Osteocyte (in vitro differentiated cells): ENCODE results near the gene UBA1. TPM values are rescaled to one million over a fixed set of nuclear protein-coding genes. Genes with fewer than 3 reads are reported as not detected.

Experiments
- DNase-seq: peaks from one replicate; pipeline ENCODE4 v3.0.0; 2021; ENCODE audit warnings: mixed read lengths; ENCODE audit not compliant: unreplicated experiment; ENCODE audit errors: extremely low spot score
- H3K27ac Mint-ChIP-seq: one replicate; pipeline ENCODE4 v1.8.0; 2021; ENCODE audit warnings: mild to moderate bottlenecking, mixed read lengths; ENCODE audit not compliant: unreplicated experiment
- H3K27me3 Mint-ChIP-seq: one replicate; pipeline ENCODE4 v1.8.0; 2021; ENCODE audit warnings: mixed read lengths; ENCODE audit not compliant: unreplicated experiment
- H3K36me3 Mint-ChIP-seq: one replicate; pipeline ENCODE4 v1.8.0; 2021; ENCODE audit warnings: mixed read lengths; ENCODE audit not compliant: unreplicated experiment
- H3K4me1 Mint-ChIP-seq: one replicate; pipeline ENCODE4 v1.8.0; 2021; ENCODE audit warnings: mixed read lengths; ENCODE audit not compliant: unreplicated experiment
- H3K4me3 Mint-ChIP-seq: one replicate; pipeline ENCODE4 v1.8.0; 2021; ENCODE audit warnings: mild to moderate bottlenecking, moderate library complexity, mixed read lengths; ENCODE audit not compliant: unreplicated experiment
- H3K9me3 Mint-ChIP-seq: one replicate; pipeline ENCODE4 v1.8.0; 2021; ENCODE audit warnings: mixed read lengths; ENCODE audit not compliant: unreplicated experiment
- total RNA-seq: library from RNA; stranded (reverse); gene quantifications from 2 replicates; pipeline ENCODE4 v1.2.1, GENCODE V29; 2021
- TF ChIP-seq, protein P1 (sequence below): fragments of 200-600 bp; sonication (generic); IDR thresholded peaks from 2 replicates; pipeline ENCODE4 v1.5.0; 2021; ENCODE audit warnings: antibody characterized with exemption, mild to moderate bottlenecking, moderate library complexity

UBA1 gene
- total RNA-seq, 1 donor from 2014 or later, result 350 TPM

DNA sequence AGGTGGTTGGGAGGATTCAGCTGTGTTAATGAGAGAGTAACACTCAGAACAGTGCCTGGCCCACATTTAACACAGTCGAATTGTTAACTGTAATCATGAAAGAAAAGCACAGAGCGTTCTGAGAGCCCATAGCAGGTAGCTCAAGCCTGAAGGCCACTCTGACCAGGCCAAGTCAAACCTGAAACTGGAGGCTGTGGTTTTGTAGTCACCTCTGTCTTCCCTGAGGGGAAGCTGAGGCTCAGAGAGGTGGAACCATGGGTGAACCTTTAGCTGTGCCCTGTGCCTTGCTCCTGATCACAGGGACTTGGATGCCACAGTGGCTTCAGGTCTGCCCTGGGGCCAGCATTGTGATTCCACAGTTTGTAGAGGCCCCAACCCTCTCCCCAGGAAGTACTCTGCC is 16.6 kb upstream of the UBA1 start:
- Mint-ChIP-seq H3K36me3 (peaks cover 9% of the 10 kb centered on the region), H3K4me1 (no peaks in the 10 kb centered on the region)

DNA sequence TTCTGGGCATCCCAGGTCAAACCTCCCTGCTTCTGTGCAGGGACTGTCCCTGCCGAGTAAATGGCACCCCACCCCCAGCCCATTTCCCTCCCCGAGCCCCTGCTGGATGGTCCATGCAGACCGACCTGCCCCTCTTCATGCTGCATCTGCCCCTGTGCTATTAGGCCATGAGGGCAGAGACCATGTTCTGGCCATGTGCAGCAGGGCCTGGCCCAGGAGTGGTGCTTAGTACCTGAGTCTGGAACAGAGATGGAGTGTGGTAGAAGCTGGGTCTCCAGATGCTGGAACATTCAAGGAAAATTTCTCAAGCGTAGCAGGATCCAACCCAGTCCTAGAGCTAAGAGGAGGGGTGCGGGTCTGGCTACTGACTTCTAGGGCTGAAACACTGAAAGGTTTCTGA is 15.3 kb upstream of the UBA1 start:
- DNase-seq, result no peak

More for the DNA sequence above, 16.6 kb upstream of the UBA1 start:
- Mint-ChIP-seq H3K9me3 (no peaks in the 10 kb centered on the region), H3K27ac (no peak overlapping the region), H3K4me3 (no peak overlapping the region), H3K27me3 (no peaks in the 10 kb centered on the region)
- TF ChIP-seq, protein P1, sequence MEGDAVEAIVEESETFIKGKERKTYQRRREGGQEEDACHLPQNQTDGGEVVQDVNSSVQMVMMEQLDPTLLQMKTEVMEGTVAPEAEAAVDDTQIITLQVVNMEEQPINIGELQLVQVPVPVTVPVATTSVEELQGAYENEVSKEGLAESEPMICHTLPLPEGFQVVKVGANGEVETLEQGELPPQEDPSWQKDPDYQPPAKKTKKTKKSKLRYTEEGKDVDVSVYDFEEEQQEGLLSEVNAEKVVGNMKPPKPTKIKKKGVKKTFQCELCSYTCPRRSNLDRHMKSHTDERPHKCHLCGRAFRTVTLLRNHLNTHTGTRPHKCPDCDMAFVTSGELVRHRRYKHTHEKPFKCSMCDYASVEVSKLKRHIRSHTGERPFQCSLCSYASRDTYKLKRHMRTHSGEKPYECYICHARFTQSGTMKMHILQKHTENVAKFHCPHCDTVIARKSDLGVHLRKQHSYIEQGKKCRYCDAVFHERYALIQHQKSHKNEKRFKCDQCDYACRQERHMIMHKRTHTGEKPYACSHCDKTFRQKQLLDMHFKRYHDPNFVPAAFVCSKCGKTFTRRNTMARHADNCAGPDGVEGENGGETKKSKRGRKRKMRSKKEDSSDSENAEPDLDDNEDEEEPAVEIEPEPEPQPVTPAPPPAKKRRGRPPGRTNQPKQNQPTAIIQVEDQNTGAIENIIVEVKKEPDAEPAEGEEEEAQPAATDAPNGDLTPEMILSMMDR, result no peak
- no peak for DNase-seq

DNA sequence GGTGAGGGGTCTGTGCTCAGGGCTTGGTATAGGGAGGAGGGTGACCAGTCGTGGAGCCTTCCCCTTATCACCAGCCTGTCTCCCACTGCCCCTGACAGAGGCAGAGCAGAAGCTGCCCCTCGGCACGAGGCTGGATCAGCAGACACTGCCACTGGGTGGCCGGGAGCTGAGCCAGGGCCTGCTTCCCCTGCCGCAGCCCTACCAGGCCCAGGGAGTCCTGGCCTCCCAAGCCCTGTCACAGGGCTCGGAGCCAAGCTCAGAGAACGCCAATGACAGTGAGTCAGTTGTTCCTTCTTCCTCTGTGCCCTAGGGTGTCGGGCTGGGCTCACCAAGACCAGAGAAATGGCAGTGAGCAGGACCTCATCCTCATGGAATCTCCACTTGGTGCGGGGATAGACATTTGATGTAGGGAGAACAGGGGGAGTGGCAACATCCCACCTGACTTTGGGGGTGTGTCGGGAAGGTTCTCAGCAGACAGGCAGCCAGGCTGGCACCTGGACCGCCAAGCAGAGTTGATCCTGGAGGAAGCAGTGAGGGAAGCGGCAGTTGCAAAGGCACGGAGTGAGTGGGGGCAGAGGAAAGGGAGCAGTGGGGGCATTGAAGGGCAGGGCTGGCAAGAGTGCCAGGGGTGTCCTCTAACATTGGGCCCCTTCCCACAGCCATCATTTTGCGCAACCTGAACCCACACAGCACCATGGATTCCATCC is 14.3 kb upstream of the UBA1 start:
- H3K27me3 Mint-ChIP-seq, result no peaks in the 10 kb centered on the region
- no peaks in the 10 kb centered on the region for H3K9me3 Mint-ChIP-seq
- H3K4me1 Mint-ChIP-seq, result no peaks in the 10 kb centered on the region
- H3K27ac Mint-ChIP-seq, result no peak overlapping the region
- TF ChIP-seq, protein P1, result no peak
- no peak for DNase-seq
- H3K36me3 Mint-ChIP-seq, result peaks cover 7% of the 10 kb centered on the region
- no peak overlapping the region for H3K4me3 Mint-ChIP-seq

More for the DNA sequence above, 15.3 kb upstream of the UBA1 start:
- TF ChIP-seq, protein P1, result no peak
- Mint-ChIP-seq H3K4me1 (no peaks in the 10 kb centered on the region), H3K36me3 (peaks cover 9% of the 10 kb centered on the region), H3K27me3 (no peaks in the 10 kb centered on the region), H3K4me3 (no peak overlapping the region), H3K27ac (no peak overlapping the region), H3K9me3 (no peaks in the 10 kb centered on the region)

DNA sequence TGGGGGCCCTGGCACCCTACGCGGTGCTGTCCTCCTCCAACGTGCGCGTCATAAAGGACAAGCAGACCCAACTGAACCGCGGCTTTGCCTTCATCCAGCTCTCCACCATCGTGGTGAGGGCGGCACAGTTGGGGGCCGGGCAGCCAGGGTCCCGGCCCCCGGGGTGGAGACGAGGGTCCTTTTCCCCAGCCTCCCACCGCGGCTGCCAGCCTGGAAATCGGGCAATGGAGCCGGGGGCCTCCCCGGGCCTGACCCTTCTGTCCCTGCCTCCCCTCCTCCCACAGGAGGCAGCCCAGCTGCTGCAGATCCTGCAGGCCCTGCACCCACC is 13.7 kb upstream of the UBA1 start:
- Mint-ChIP-seq H3K4me3 (no peak overlapping the region), H3K9me3 (no peaks in the 10 kb centered on the region), H3K27ac (no peak overlapping the region), H3K36me3 (peaks cover 7% of the 10 kb centered on the region), H3K4me1 (no peaks in the 10 kb centered on the region), H3K27me3 (no peaks in the 10 kb centered on the region)
- no peak for DNase-seq
- TF ChIP-seq, protein P1, result no peak

DNA sequence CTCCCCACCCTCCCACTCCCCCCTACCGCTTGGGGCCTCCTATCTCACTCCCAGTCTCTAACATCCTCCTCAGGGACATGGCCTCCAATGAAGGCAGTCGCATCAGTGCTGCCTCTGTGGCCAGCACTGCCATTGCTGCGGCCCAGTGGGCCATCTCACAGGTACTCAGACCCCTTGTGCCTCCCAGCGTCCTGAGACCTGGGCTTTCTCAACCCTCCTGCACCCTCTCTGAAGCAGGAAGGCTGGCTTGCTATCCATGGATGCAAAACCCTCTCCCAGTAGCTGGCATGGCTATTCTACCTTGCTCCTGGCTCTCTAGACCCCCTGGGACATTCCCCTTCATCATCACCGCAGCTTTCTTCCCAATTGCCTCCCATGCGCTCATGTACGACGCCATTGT is 13.3 kb upstream of the UBA1 start:
- Mint-ChIP-seq H3K4me3 (no peak overlapping the region), H3K9me3 (no peaks in the 10 kb centered on the region), H3K36me3 (peaks cover 7% of the 10 kb centered on the region), H3K27ac (no peak overlapping the region), H3K27me3 (no peaks in the 10 kb centered on the region), H3K4me1 (no peaks in the 10 kb centered on the region)
- DNase-seq, result no peak
- TF ChIP-seq, protein P1, result no peak
